Neural cell (in vitro differentiated cells): Measurements from ENCODE around the gene WNT7B. TPM values are rescaled to one million over a fixed set of nuclear protein-coding genes. Genes with fewer than 3 reads are reported as not detected.

Experiments used
- H2AFZ ChIP-seq: fragments of 200-600, 300-800 bp; sonication (generic), shearing (Covaris generic); 2 replicates; pipeline ENCODE4 v1.6.0; 2014; ENCODE audit warnings: low read depth, mild to moderate bottlenecking, antibody characterized with exemption, low read length, moderate library complexity
- H3F3A ChIP-seq: fragments of 200-600 bp; shearing (Covaris generic); 2 replicates; pipeline ENCODE4 v1.6.1; 2016; ENCODE audit warnings: mild to moderate bottlenecking, moderate library complexity, mixed read lengths, antibody characterized with exemption, low read length; ENCODE audit not compliant: insufficient read depth, poor library complexity, severe bottlenecking
- H3K27ac ChIP-seq: fragments of 200-600, 300-800 bp; sonication (generic), shearing (Covaris generic); 2 replicates; pipeline ENCODE4 v1.5.1; 2014; ENCODE audit warnings: mild to moderate bottlenecking, low read length, moderate library complexity
- H3K27me3 ChIP-seq: fragments of 300-800, 200-600 bp; sonication (generic), shearing (Covaris generic); 2 replicates; pipeline ENCODE4 v1.6.0; 2014; ENCODE audit warnings: mild to moderate bottlenecking, low read depth, low read length, moderate library complexity; ENCODE audit not compliant: insufficient read depth
- H3K36me3 ChIP-seq: fragments of 300-800, 200-600 bp; sonication (generic), shearing (Covaris generic); 2 replicates; pipeline ENCODE4 v1.5.1; 2014; ENCODE audit warnings: mild to moderate bottlenecking, antibody characterized with exemption, low read length, moderate library complexity; ENCODE audit not compliant: insufficient read depth
- H3K4me2 ChIP-seq: fragments of 300-800, 200-600 bp; sonication (generic), shearing (Covaris generic); 2 replicates; pipeline ENCODE4 v1.6.0; 2014; ENCODE audit warnings: mild to moderate bottlenecking, low read length
- H3K4me3 ChIP-seq: fragments of 300-800, 200-600 bp; sonication (generic), shearing (Covaris generic); 2 replicates; pipeline ENCODE4 v1.5.1; 2014; ENCODE audit warnings: mild to moderate bottlenecking, low read length, moderate library complexity
- H3K79me2 ChIP-seq: fragments of 200-600 bp; shearing (Covaris generic); replicated peaks from 2 replicates; pipeline ENCODE4 v1.6.0; 2014; ENCODE audit warnings: mild to moderate bottlenecking, low read length, moderate library complexity; ENCODE audit not compliant: insufficient read depth
- H3K9ac ChIP-seq: fragments of 300-800, 200-600 bp; sonication (generic), shearing (Covaris generic); 2 replicates; pipeline ENCODE4 v1.6.1; 2016; ENCODE audit warnings: mild to moderate bottlenecking, low read length, mixed read lengths
- H3K9me2 ChIP-seq: fragments of 200-600 bp; shearing (Covaris generic); 2 replicates; pipeline ENCODE4 v1.6.1; 2016; ENCODE audit warnings: mild to moderate bottlenecking, low read length, mixed read lengths; ENCODE audit not compliant: insufficient read depth
- H3K9me3 ChIP-seq: fragments of 200-600, 300-800 bp; sonication (generic), shearing (Covaris generic); 2 replicates; pipeline ENCODE4 v1.6.1; 2016; ENCODE audit warnings: mild to moderate bottlenecking, mixed run types, low read length, moderate library complexity, mixed read lengths
- H4K20me1 ChIP-seq: fragments of 200-600 bp; shearing (Covaris generic); 2 replicates; pipeline ENCODE4 v1.6.1; 2016; ENCODE audit warnings: mild to moderate bottlenecking, mixed run types; ENCODE audit not compliant: insufficient read depth
- EP300 ChIP-seq: fragments of 450-650 bp; conservative IDR thresholded peaks from 2 replicates; pipeline ENCODE4 v1.6.1; 2014; ENCODE audit warnings: antibody characterized with exemption, mild to moderate bottlenecking, moderate library complexity; ENCODE audit not compliant: poor library complexity, severe bottlenecking
- EZH2 ChIP-seq: fragments of 200-600, 300-800 bp; shearing (Covaris generic), sonication (generic); IDR thresholded peaks from 2 replicates; pipeline ENCODE4 v1.6.1; 2014; ENCODE audit warnings: antibody characterized with exemption, low read length, borderline replicate concordance, mild to moderate bottlenecking; ENCODE audit not compliant: insufficient read depth, poor library complexity, severe bottlenecking
- MXI1 ChIP-seq: fragments of 450-650 bp; conservative IDR thresholded peaks from 2 replicates; pipeline ENCODE4 v1.6.1; 2014; ENCODE audit warnings: antibody characterized with exemption, mild to moderate bottlenecking; ENCODE audit not compliant: poor library complexity, severe bottlenecking
- POLR2AphosphoS5 ChIP-seq: IDR thresholded peaks from 2 replicates; pipeline ENCODE4 v1.6.1; 2012
- RAD21 ChIP-seq: fragments of 450-650 bp; conservative IDR thresholded peaks from 2 replicates; pipeline ENCODE4 v1.6.1; 2014; ENCODE audit warnings: antibody characterized with exemption, mild to moderate bottlenecking, moderate library complexity
- SMC3 ChIP-seq: fragments of 450-650 bp; conservative IDR thresholded peaks from 2 replicates; pipeline ENCODE4 v1.6.1; 2014; ENCODE audit warnings: antibody characterized with exemption, mild to moderate bottlenecking, moderate library complexity; ENCODE audit not compliant: poor library complexity
- TAF1 ChIP-seq: IDR thresholded peaks from 2 replicates; pipeline ENCODE4 v1.6.1; 2012; ENCODE audit warnings: low read depth
- polyA plus RNA-seq: library from polyadenylated mRNA; depleted of rRNA; stranded (reverse); fragments of >200 nt; gene quantifications from 2 replicates; pipeline ENCODE4 v1.2.3, GENCODE V29; 2014
- TF ChIP-seq, protein P1 (sequence below): fragments of 450-650 bp; IDR thresholded peaks from 2 replicates; pipeline ENCODE4 v1.5.1; 2014; ENCODE audit warnings: antibody characterized with exemption, mild to moderate bottlenecking, moderate library complexity; ENCODE audit not compliant: poor library complexity, severe bottlenecking
- TF ChIP-seq, protein P2 (sequence below): IDR thresholded peaks from 2 replicates; pipeline ENCODE4 v1.6.1; 2012; ENCODE audit warnings: borderline replicate concordance

WNT7B gene
- polyA plus RNA-seq, 1 donor from 2014 or later, result 0.16 TPM

DNA sequence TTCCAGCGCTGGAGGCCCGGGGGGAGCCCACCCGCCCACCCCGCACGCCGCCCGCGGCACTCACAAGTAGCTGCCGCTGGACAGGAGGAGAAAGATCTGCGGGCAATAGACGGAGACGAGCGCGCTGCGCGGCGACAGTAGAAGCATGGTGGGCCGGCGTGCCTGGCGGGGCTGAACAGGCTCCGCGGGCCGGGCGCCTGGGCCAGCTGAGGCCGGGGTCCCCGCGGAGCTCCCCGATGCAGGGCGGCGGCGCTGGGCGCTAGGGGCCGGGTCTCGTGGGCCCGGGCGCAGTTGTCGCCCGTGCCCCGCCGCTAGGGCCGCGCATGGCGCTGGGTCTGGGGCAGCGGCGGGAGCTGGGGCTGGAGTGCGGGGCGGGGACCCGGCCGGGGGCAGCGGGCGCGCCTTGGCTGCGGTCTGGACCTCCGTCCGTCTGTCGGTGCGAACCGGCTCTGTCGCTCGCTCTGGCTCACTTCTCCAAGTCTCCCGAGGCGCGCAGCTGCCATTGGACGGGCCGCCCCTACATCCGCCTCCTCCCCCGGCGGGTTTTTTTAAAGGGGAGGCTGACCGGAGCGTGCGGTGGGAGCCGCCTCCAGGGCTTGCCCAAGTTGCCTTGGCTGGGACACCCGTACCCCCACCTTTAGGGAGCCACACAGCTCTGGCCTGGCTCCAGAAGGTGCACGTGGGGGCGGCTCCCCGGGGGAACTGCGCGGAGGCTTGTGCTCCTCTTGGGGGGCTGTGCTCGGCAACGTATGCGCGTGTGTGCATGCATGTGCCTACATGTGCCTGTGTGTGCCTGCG lies 4.7 kb downstream of the WNT7B start (continued):
- no peak for TF ChIP-seq POLR2AphosphoS5
- no peak for TF ChIP-seq MXI1

DNA sequence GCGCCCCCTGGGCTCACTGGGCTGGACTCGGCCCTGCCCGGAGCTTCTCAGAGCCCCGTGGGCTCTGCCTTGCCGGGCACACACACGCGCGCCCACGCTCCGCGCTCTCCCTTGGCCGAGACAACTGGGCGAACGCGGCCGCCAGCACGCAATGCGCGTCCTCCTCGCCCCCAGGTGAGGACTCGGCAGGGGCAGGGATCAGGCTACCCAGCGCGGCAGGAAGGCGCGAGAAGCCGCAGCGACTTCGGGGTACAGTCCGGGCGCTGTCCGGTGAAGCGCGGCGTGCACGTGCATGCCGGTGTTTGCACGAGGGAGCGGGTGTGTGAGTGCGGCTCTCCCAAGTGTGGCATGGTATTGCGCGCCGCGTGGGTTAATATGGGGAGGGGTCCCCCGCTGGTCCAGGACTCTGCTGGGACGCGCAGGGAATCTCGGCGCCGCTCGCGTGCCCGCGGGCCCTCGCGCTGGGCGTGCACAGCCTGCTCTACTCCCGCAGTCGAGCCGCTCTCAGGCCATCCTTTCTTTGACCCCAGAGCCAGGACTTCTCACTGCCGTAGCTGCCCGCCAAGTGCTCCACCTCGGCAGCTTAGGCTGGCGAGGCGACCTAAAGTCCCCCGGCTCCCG lies 5.4 kb downstream of the WNT7B start:
- no peak overlapping the region for H3K27ac ChIP-seq
- H3K9me2 ChIP-seq, result no peaks in the 10 kb centered on the region
- peak overlapping the region; percentile 60 for H3K4me3 ChIP-seq
- TF ChIP-seq SMC3 (no peak), EZH2 (no peak), POLR2AphosphoS5 (no peak), MXI1 (no peak), RAD21 (no peak), EP300 (no peak), TAF1 (no peak)
- TF ChIP-seq, protein P1, sequence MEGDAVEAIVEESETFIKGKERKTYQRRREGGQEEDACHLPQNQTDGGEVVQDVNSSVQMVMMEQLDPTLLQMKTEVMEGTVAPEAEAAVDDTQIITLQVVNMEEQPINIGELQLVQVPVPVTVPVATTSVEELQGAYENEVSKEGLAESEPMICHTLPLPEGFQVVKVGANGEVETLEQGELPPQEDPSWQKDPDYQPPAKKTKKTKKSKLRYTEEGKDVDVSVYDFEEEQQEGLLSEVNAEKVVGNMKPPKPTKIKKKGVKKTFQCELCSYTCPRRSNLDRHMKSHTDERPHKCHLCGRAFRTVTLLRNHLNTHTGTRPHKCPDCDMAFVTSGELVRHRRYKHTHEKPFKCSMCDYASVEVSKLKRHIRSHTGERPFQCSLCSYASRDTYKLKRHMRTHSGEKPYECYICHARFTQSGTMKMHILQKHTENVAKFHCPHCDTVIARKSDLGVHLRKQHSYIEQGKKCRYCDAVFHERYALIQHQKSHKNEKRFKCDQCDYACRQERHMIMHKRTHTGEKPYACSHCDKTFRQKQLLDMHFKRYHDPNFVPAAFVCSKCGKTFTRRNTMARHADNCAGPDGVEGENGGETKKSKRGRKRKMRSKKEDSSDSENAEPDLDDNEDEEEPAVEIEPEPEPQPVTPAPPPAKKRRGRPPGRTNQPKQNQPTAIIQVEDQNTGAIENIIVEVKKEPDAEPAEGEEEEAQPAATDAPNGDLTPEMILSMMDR, result no peak
- TF ChIP-seq, protein P2, sequence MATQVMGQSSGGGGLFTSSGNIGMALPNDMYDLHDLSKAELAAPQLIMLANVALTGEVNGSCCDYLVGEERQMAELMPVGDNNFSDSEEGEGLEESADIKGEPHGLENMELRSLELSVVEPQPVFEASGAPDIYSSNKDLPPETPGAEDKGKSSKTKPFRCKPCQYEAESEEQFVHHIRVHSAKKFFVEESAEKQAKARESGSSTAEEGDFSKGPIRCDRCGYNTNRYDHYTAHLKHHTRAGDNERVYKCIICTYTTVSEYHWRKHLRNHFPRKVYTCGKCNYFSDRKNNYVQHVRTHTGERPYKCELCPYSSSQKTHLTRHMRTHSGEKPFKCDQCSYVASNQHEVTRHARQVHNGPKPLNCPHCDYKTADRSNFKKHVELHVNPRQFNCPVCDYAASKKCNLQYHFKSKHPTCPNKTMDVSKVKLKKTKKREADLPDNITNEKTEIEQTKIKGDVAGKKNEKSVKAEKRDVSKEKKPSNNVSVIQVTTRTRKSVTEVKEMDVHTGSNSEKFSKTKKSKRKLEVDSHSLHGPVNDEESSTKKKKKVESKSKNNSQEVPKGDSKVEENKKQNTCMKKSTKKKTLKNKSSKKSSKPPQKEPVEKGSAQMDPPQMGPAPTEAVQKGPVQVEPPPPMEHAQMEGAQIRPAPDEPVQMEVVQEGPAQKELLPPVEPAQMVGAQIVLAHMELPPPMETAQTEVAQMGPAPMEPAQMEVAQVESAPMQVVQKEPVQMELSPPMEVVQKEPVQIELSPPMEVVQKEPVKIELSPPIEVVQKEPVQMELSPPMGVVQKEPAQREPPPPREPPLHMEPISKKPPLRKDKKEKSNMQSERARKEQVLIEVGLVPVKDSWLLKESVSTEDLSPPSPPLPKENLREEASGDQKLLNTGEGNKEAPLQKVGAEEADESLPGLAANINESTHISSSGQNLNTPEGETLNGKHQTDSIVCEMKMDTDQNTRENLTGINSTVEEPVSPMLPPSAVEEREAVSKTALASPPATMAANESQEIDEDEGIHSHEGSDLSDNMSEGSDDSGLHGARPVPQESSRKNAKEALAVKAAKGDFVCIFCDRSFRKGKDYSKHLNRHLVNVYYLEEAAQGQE, result no peak
- no peaks in the 10 kb centered on the region for H4K20me1 ChIP-seq
- no peaks in the 10 kb centered on the region for H3K36me3 ChIP-seq
- no peak overlapping the region for H2AFZ ChIP-seq
- H3K27me3 ChIP-seq, result peaks cover 62% of the 10 kb centered on the region
- H3K9me3 ChIP-seq, result no peaks in the 10 kb centered on the region
- H3K9ac ChIP-seq, result peak overlapping the region; percentile 29
- no peaks in the 10 kb centered on the region for H3F3A ChIP-seq
- H3K79me2 ChIP-seq, result no peaks in the 10 kb centered on the region
- H3K4me2 ChIP-seq, result no peak overlapping the region
